B cell (primary cell): Measurements from ENCODE around the gene MAD1L1. TPM values are rescaled to one million over a fixed set of nuclear protein-coding genes. Genes with fewer than 3 reads are reported as not detected.

Experiments used
- ATAC-seq: fragments of 200-7000 bp; cut with Tn5 transposase; one replicate; pipeline ENCODE4 v1.10.0; 2021; ENCODE audit warnings: low read depth, mild to moderate bottlenecking, moderate number of reproducible peaks, moderate library complexity
- CTCF ChIA-PET: fragments of 350-600 bp; sonication (Branson Sonifier 250); formaldehyde crosslinking; loops from one replicate; lab custom pipeline; 2021; ENCODE audit warnings: antibody characterized with exemption, inconsistent platforms; lab: Charles Lee
- POLR2A ChIA-PET: fragments of 350-600 bp; sonication (Branson Sonifier 250); formaldehyde crosslinking; loops from one replicate; lab custom pipeline; 2021; ENCODE audit warnings: antibody characterized with exemption; lab: Charles Lee
- DNase-seq: peaks from one replicate; pipeline ENCODE4 v3.0.0; 2013
- H2AFZ ChIP-seq: 2 replicates; pipeline ENCODE4 v1.6.1; 2012; ENCODE audit warnings: mild to moderate bottlenecking, low read depth, low read length; ENCODE audit not compliant: insufficient read depth, poor library complexity, severe bottlenecking
- H3K27ac ChIP-seq, 2 donors: 1 replicate in 1 of 2; 2 replicates in 1 of 2; pipeline ENCODE4 v1.5.1; 2012 to 2013; ENCODE audit warnings: low read length in 2 of 2, mild to moderate bottlenecking in 2 of 2, moderate library complexity in 1 of 2
- H3K27me3 ChIP-seq, 4 experiments: fragments of 200-600 bp in 1 of 4; sonication (generic) in 1 of 4; replicated peaks in 1 of 4; 1 replicate in 2 of 4; 2 replicates in 2 of 4; pipeline versions ENCODE4 v1.6.1 to v1.7.0; 2013 to 2016; ENCODE audit warnings: low read length in 3 of 4, mild to moderate bottlenecking in 2 of 4, mixed read lengths in 1 of 4, moderate library complexity in 1 of 4; ENCODE audit not compliant: insufficient read depth in 4 of 4, control insufficient read depth in 3 of 4; ENCODE audit errors: control extremely low read depth in 1 of 4
- H3K36me3 ChIP-seq, 2 experiments: replicated peaks in 1 of 2; 1 replicate in 1 of 2; 2 replicates in 1 of 2; pipeline versions ENCODE4 v1.6.1 to v1.7.1; 2013; ENCODE audit warnings: low read length in 1 of 2; ENCODE audit not compliant: insufficient read depth in 2 of 2, control insufficient read depth in 1 of 2; ENCODE audit errors: control extremely low read depth in 1 of 2, extremely low read depth in 1 of 2
- H3K4me1 ChIP-seq, 2 donors: fragments of 200-600 bp in 1 of 2; sonication (generic) in 1 of 2; 1 replicate in 1 of 2; 2 replicates in 1 of 2; pipeline versions ENCODE4 v1.5.1 to v1.6.1; 2013 to 2017; ENCODE audit warnings: low read length in 2 of 2; ENCODE audit not compliant: control insufficient read depth in 2 of 2, insufficient read depth in 2 of 2
- H3K4me2 ChIP-seq: replicated peaks from 2 replicates; pipeline ENCODE3; 2012; ENCODE audit warnings: mild to moderate bottlenecking, low read depth, low read length; ENCODE audit not compliant: poor library complexity, severe bottlenecking
- H3K4me3 ChIP-seq, 5 experiments: fragments of 200-600 bp in 1 of 5; sonication (generic) in 1 of 5; 1 replicate in 3 of 5; 2 replicates in 2 of 5; pipeline versions ENCODE4 v1.5.1 to v1.7.0; 2011 to 2016; ENCODE audit warnings: low read length in 4 of 5, mild to moderate bottlenecking in 4 of 5, low read depth in 2 of 5, control low read depth in 1 of 5, moderate library complexity in 1 of 5; ENCODE audit not compliant: insufficient read depth in 1 of 5; ENCODE audit errors: control extremely low read depth in 1 of 5, extremely low read depth in 1 of 5
- H3K79me2 ChIP-seq: fragments of 200-600 bp; sonication (generic); one replicate; pipeline ENCODE4 v1.6.0; 2016; ENCODE audit warnings: low read length; ENCODE audit not compliant: control insufficient read depth, insufficient read depth
- H3K9ac ChIP-seq: fragments of 200-600 bp; sonication (generic); 2 replicates; pipeline ENCODE4 v1.6.1; 2017; ENCODE audit warnings: mild to moderate bottlenecking, low read length, moderate library complexity
- H3K9me3 ChIP-seq, 3 donors: one replicate each; pipeline versions ENCODE4 v1.6.1 to v1.7.1; 2013; ENCODE audit warnings: low read length in 2 of 3; ENCODE audit not compliant: control insufficient read depth in 2 of 3, insufficient read depth in 1 of 3; ENCODE audit errors: control extremely low read depth in 1 of 3
- H4K20me1 ChIP-seq: 2 replicates; pipeline ENCODE4 v1.6.0; 2012; ENCODE audit warnings: mild to moderate bottlenecking, low read length; ENCODE audit not compliant: insufficient read depth, control insufficient read depth, poor library complexity, severe bottlenecking
- H3K27ac Mint-ChIP-seq: one replicate; pipeline ENCODE4 v1.8.0; 2021; ENCODE audit warnings: mixed read lengths
- H3K27me3 Mint-ChIP-seq: one replicate; pipeline ENCODE4 v1.8.0; 2021; ENCODE audit warnings: mixed read lengths
- H3K4me1 Mint-ChIP-seq: one replicate; pipeline ENCODE4 v1.8.0; 2021; ENCODE audit warnings: mixed read lengths
- H3K4me3 Mint-ChIP-seq: one replicate; pipeline ENCODE4 v1.8.0; 2021; ENCODE audit warnings: mixed read lengths
- H3K9me3 Mint-ChIP-seq: one replicate; pipeline ENCODE4 v1.8.0; 2022; ENCODE audit warnings: mixed read lengths; ENCODE audit not compliant: insufficient read depth
- CTCF ChIP-seq: fragments of 200-600 bp; IDR thresholded peaks from one replicate; pipeline ENCODE4 v1.8.0; 2022; ENCODE audit warnings: antibody characterized with exemption, mild to moderate bottlenecking
- EZH2 ChIP-seq: IDR thresholded peaks from 2 replicates; pipeline ENCODE4 v1.6.1; 2012; ENCODE audit warnings: borderline replicate concordance, low read depth, mild to moderate bottlenecking, moderate library complexity, low read length; ENCODE audit not compliant: insufficient read depth, poor library complexity, severe bottlenecking
- WGBS: methylation state at CpG from one replicate; pipeline ENCODE4 v1.1.5; 2013; ENCODE audit warnings: missing lambda C conversion rate; ENCODE audit not compliant: insufficient coverage; 5-methylcytosine and 5-hydroxymethylcytosine counted together
- intact Hi-C: fragments of 100-400 bp; cut with micrococcal nuclease; formaldehyde crosslinking; loops from one replicate; pipeline ENCODE4 v1.10.0; 2022
- polyA plus RNA-seq: library from polyadenylated mRNA; depleted of rRNA; stranded (reverse); fragments of >200 nt; gene quantifications from 2 replicates; pipeline ENCODE4 v1.2.3, GENCODE V29; 2012
- total RNA-seq, 2 donors: library from RNA; stranded (reverse); fragments of 120-200 nt in 1 of 2; gene quantifications; 1 replicate in 1 of 2; 2 replicates in 1 of 2; pipeline versions ENCODE4 v1.2.3 to v1.2.4, GENCODE V29; 2013 to 2022

MAD1L1 gene
- total and polyA plus RNA-seq, 2 donors (not counting 1 experiment from before 2014, with no cell fraction given) = 86.7 to 110 TPM

- H2AFZ ChIP-seq = no peak overlapping the region
- H3K27me3 ChIP-seq = no peaks in the 10 kb centered on the region
- no peak overlapping the region for H3K4me3 Mint-ChIP-seq
- H3K9ac ChIP-seq = no peak overlapping the region
- 97% methylated on average over 39 of the region's 39 CpGs for WGBS
- H3K4me2 ChIP-seq = no peak overlapping the region
- H3K9me3 ChIP-seq = peaks cover 0 to 27% (median 0%) of the 10 kb centered on the region in 3 donors
- TF ChIP-seq EZH2 (no peak), CTCF (no peak)
- peak overlapping the region; percentile 20 for H3K27ac Mint-ChIP-seq
- peaks cover 6% of the 10 kb centered on the region for H3K4me1 Mint-ChIP-seq
- intact Hi-C loops = no loop called here
- H3K27ac ChIP-seq = no peak overlapping the region
- peaks cover 0 to 4% of the 10 kb centered on the region in 2 donors for H3K4me1 ChIP-seq
- DNase-seq = no peak
- POLR2A ChIA-PET = no interaction called here
- H3K9me3 Mint-ChIP-seq = no peaks in the 10 kb centered on the region
- CTCF ChIA-PET = no interaction called here
- peaks cover 74% of the 10 kb centered on the region for H4K20me1 ChIP-seq
- H3K36me3 ChIP-seq = peaks cover 0 to 18% of the 10 kb centered on the region in 2 experiments
- ATAC-seq = no peak
- H3K79me2 ChIP-seq = peaks cover 73% of the 10 kb centered on the region
- H3K4me3 ChIP-seq = no peak overlapping the region
- H3K27me3 Mint-ChIP-seq = no peaks in the 10 kb centered on the region
Measured at GRCh38 chr7:1872191-1873069, 360.3 kb downstream of the MAD1L1 start.

- H2AFZ ChIP-seq = no peak overlapping the region
- peaks cover 99% of the 10 kb centered on the region for H4K20me1 ChIP-seq
- peaks cover 0 to 27% (median 0%) of the 10 kb centered on the region in 3 donors for H3K9me3 ChIP-seq
- POLR2A ChIA-PET = no interaction called here
- CTCF ChIA-PET = no interaction called here
- H3K27me3 ChIP-seq = no peaks in the 10 kb centered on the region
- intact Hi-C loops = no loop called here
- H3K4me2 ChIP-seq = no peak overlapping the region
- no peak overlapping the region for H3K4me3 ChIP-seq
- ATAC-seq (no peak), DNase-seq (no peak)
- H3K27me3 Mint-ChIP-seq = no peaks in the 10 kb centered on the region
- H3K4me1 Mint-ChIP-seq = peaks cover 5% of the 10 kb centered on the region
- no peak overlapping the region for H3K4me3 Mint-ChIP-seq
- no peaks in the 10 kb centered on the region for H3K9me3 Mint-ChIP-seq
- peaks cover 90% of the 10 kb centered on the region for H3K79me2 ChIP-seq
- 98% methylated on average over 28 of the region's 28 CpGs for WGBS
- no peak overlapping the region for H3K27ac ChIP-seq
- H3K4me1 ChIP-seq = no peaks in the 10 kb centered on the region
- H3K9ac ChIP-seq = no peak overlapping the region
- H3K36me3 ChIP-seq = peaks cover 0 to 18% of the 10 kb centered on the region in 2 experiments
- TF ChIP-seq CTCF (no peak), EZH2 (no peak)
- no peak overlapping the region for H3K27ac Mint-ChIP-seq
Measured at GRCh38 chr7:1869452-1870130, 363.2 kb downstream of the MAD1L1 start.
